COR-L47 (cell line): ENCODE results near the gene HK2.

Experiments used
- DNase-seq: peaks from one replicate; lab custom pipeline; 2025; lab: John Stamatoyannopoulos, UW

HK2 gene

DNA sequence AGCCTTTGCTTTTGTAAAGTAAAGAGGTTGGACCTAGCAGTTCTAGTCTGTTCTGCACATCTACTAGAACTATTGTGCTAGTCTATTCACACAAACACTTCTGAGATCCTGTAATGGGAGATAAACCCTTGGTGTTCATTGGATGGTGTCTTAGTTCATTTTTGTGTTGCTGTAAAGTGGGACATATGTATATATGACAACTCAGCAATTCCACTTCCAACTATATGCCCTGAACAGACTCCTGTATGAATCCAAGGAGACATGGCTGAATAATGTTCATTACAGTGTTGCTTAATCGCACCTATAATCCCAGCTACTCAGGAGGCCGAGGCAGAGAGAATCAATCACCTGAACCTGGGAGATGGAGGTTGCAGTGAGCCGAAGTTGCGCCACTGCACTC lies 23.3 kb downstream of the HK2 start:
- no peak for DNase-seq

- DNase-seq, result no peak
These were observed 23.8 kb downstream of the HK2 start for GRCh38 chr2:74857725-74858124.

DNA sequence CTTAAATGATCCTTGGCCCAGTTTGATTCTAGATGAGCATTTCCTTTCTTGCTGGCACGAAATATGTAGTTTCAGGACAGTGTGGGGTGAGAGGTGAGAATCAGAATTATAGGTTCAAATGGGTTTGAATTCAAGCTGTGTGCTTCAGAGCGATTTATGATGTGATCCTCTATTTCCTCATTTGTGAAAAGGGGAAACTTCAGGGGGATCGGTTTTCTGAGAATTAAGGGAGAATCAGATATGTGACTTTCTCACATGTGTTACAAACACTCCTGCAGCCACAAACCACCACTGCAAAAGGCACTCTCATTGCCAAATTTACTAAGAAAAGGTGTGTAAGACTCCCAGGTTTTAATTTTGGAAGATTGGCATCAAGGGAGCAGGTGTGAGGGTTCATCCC lies 24.4 kb downstream of the HK2 start:
- no peak for DNase-seq

DNA sequence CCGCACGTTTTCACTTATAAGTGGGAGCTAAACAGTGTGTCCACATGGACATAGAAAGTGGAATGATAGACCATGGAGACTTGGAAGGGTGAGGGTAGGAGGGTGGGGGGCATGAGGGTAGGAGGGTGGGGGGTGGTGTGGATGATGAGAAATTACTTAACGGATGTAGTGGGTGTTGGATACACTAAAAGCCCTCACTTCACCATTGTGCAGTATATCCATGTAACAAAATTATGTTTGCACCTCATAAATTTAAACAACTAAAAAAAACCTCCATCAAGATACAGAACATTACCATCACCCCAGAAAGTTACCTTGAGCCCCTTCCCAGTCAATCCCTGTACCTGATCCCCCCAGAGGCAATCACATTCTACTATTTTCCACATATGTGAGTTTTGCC lies 26.2 kb downstream of the HK2 start:
- DNase-seq, result no peak

DNA sequence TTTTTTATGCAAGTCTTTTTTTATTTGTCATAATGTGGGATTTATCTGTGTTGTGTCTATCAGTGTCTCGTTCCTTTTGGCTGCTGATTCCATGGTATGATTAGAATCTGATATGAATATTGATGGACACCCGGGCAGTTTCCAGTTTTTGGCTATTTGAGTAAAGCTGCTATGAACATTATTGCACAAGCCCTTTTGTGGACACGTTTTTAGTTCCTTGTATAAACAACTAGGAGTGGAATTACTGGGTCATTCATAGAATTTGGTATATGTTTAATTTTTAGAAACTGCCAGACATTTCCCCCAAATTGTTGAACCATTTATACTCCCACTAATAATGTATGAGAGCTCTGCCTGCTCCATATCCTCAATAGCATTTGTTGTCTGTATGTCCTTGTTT lies 26.6 kb downstream of the HK2 start:
- no peak for DNase-seq

DNA sequence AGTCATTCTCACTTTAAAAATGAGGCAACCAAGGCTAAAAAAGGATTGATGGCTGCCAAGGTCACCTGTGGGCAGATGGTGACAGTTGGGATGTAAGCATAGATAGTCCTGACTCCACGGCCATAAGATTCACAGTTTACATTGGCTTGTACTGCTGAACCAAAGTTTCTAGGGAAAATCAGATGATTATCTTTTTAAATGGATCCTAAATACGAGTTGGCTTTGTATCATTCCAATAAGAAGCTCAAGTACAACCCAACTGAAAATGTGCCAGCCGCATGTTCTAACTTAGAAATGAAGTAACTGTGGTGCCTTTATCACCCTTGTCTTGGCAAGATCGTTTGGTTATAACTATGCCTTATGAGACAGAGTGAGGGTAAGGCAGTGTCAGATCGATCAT lies 27.6 kb downstream of the HK2 start:
- DNase-seq, result no peak

DNA sequence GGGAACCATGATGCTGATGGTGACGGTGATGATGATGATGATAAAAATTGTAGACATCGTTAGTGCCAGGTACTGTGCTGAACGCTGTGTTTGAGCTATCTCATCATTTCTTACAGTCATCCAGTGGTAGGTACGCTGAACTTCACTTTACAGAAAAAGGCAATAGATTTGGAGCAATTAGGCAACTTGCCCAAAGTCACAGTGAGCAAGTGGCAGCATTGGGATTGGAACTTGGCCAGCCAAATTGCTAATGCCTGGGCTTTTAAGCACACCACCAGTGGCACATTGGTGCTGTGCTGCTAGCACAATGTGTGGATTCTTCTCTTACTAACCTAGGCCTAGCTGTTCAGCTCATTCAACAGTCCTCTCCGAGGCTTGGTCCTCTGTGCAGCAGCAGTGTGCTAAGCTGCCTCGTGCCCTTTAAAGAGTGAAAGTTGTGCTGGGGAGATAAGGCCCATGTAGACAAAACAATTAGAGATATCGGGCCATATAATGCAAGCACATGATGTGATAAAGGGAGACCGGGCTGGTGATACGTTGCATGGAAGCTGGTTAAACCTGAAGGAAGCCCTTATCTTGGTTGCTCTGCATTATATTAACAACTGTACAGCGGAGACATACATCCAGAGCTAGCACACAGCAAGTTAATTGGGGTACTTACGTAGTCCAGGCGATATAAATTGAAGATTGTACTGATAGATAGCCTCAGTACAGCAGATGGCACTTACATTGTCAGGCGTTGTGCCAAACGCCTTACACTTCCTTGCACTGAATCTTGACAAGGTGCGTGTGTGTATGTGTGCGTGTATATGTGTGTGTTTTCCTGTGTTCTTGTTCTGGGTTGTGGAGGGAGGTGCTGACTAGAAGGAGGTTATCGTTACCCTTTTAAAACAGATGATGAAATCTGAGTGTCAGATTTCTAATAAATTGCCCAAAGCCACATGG lies 28.4 kb downstream of the HK2 start:
- peak; percentile 50 for DNase-seq

- no peak for DNase-seq
These were observed 29.9 kb downstream of the HK2 start for GRCh38 chr2:74863802-74864248.

DNA sequence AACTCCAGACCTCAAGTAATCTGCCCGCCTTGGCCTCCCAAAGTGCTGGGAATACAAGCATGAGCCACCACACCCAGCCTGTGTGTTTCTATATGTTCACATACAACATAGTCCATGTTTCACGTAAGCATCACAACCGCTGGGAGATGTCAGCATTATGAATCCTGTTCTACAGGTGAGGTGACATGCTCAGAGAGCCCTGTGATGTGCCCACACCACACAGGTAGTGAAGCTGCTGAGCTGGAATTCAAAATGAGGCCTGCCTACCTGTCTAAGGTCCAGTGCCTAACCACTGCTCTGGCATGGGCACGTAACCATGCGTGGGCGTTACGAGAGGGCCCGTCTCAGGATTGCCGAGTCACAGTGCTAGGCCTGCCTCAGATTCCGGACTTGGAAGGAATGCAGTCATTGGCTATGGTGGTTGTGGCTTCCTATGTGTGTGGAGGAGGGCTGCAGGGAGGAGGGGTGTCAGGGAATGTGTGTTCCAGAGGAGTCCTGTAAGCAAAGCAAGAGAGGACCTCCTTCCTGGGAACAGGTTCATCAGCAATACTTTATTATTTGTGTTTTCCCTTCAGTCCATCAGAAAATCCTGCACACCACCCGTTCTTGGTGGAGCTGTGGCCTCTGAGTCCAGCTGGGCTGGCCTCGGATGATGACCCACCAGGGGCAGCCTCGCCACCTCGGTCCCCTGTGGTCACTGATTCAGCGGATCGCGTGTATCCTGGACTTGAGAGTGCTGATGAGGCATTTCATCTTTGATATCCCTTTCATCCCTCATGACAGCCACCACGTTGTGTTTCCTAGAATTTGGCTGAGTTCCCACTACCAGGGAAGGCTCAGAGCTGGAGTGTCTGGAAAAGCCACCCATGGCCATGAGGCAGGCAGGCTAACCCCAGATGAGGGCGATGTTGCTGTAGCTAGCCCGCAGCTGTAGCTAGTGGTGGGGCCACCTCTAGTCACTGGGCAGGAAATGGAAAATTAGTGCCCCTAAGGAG lies 31.1 kb downstream of the HK2 start:
- DNase-seq, result no peak

DNA sequence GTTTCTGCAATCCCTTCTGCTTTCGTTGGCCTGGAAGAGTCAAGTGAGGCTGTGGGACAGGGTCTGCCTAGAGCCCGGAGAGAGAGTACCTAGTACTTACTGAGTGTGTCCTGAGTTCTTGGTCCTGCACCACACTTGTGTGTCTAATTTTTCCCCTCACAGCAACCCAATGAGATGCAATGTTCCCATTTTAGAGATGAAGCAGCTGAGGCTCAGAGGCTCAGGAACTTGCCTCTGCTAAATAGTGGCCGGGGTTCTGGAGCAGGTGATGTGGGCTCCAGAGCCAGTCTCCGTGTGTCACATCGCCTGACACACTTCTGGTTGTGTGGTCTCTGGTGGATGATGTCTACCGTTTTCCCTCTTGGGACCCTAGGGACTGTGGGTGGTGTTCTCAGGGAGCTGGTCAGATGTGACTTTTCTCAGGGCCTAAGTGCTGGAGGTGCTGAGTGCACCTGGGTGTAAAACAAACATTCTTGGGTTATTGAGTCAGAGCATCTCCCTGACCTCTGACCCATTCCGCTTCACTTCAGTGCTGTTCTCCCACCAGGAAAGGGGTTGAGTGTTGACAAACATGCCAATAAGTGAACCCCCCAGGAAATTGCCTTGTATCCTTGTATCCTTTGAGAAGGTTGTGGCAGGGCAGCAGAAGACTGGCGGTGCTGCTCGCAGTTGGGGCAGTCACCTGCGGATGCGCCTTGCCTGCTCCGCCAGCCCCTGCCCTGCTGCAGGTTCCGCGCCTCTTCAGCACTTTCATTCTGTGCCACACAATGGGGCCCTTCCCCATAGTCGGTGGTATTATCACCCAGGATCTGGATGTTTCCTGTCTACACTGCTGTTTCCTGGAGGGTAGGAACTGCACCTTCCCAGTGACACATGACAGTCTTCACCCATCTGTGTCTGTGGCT lies 32.1 kb downstream of the HK2 start:
- no peak for DNase-seq

DNA sequence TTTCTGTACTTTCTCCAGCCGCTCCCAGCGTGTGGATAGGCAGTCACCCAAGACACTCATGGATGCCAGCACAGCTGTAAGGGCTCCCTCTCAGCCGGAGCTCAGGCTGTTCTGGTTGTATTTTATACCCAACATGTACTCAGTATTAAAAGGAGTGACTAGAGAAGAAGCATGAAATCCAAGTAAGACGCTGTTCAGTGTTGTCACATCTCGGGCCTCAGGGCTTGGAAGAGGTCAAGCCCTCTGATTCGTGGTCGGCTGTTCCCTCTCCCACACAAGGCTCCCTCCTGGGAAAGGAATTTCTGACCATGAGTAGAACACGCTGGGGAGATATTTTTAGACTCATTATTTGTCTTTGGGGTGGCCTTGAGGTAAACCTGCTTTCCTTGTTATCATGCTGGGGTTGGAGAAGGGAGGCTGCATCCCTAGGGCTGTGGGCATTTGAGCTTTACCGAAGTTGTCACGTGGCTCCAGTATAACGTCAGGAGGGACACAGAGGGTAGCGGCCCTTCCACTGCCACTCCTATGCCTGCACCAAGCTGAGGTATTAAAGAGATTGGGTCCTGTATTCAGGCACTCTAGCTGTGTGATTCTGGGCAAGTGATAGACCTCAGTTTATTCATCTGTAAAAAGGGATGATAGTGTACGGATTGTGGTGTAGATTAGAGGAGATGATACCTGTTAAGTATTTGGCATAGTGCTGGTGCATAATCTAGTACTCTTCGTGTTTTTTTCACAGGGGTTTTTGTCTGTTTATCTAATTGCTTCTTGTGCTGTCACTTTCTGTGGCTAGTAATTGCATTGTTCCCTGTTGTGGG lies 34.1 kb downstream of the HK2 start:
- no peak for DNase-seq

GRCh38 chr2:74869517-74869916 lies 35.6 kb downstream of the HK2 start:
- no peak for DNase-seq

DNA sequence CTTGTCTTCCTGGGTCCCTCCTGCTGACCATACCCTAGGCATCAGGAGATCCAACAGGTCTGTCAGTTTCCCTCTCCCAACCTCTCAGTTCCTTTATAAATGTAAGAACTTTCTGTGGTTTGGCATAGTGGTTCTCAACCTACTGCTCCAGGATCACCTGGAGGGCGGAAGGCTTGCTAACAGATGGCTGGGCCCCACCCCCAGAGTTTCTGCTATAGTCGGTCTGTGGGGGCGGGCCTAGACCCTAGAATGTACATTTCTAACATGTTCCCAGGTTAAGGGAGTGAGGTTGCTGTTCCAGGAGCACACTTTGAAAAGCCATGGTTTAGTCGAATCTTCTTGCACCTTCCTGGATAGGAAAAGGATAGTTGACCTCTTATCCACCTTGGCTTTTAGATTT lies 37.0 kb downstream of the HK2 start:
- DNase-seq, result no peak

- no peak for DNase-seq
These were observed 37.5 kb downstream of the HK2 start for GRCh38 chr2:74871414-74871813.

DNA sequence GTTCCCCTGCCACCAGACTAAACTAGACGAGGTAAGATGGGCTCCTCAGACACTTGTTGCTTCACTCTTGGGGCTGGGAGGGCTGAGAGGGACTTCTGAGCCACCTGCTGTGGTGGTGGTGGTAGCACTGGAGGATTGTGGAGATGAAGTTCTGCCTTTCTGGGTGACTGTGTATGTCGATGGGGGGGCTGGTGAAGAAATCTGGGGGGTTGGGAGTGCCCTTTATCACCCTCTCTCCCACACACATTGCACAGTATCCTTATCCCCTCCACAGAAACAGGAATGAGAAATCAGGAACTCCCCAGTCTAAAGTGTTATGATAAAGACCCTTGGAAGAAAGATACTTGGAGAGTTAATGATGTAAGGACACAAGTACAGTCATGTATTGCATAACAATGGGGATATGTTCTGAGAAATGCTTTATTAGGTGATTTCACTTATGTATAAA lies 38.5 kb downstream of the HK2 start:
- no peak for DNase-seq

GRCh38 chr2:74873012-74873665 lies 39.2 kb downstream of the HK2 start:
- no peak for DNase-seq

- DNase-seq, result no peak
These were observed 40.0 kb downstream of the HK2 start for GRCh38 chr2:74873678-74874640.

DNA sequence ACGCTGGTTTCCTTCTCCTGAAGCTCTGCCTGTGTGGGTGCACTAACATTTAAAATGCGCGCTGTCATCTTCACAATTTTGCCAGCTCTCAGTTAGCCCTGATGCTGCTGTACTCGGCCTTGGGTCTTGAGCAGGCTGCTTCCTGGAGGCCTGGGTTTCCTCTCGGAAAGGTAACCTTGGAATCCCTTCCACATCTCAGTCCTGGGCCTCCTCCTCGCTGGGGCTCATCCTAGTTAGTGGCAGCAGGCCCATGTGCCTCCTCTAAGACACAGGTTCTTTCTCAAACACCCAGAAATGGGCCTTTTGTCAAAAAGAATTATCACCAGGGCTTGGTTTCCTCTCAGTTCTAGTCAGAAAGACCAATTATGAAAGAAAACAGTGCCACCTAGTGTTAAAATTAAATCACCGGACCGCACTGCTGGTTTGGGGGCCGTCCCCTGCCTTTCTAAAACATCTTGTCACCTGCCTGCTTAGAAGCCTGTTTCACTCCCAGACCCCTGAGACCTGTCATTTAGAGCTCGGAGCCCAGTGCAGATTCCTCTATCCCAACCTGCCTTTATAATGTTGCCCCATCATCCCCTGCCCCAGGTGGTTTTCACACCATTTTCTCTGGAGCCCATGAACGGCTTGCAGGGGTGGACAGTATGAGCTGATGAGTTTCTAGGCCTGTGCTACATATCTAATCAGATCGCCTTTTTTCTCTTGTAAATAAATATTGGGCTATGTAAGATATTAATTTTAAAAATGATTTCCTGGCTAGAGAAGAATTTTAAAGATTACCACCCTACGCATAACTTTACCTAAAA lies 42.4 kb downstream of the HK2 start:
- peak; percentile 58 for DNase-seq
